ENCODE data around the gene TRAPPC2.

TRAPPC2 gene

DNA sequence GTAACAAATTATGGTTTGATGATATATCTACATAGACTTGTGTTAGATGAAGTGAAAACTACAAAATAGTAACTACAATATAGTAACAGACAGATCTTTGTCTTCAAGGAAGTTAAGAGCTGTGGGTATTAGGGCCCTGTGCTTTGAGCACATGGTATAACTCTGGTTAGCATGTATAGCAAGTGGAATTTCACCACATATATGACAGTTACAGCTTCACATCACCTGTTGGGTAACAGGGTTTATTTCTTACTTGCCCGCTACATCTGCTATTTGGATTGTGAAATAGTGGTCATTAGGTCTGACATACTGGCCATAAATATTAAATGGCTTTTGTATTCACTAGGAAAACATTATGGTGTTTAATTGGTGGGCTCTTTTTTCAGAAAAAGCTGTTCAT, 20.3 kb upstream of the TRAPPC2 start:
- no peak overlapping the region for H3K9ac ChIP-seq
- H3K4me3 ChIP-seq (IDR thresholded peaks at IDR 0.05; ENCODE audit: insufficient read depth, low read depth, low read length), result no peak overlapping the region
- H3K79me2 ChIP-seq (ENCODE audit: insufficient read depth, low read depth), result no peaks in the 10 kb centered on the region
- H3K27me3 ChIP-seq (ENCODE audit: insufficient read depth, low read depth), result no peaks in the 10 kb centered on the region
- no peak overlapping the region for H3K4me2 ChIP-seq
- no peaks in the 10 kb centered on the region for H3K36me3 ChIP-seq (ENCODE audit: insufficient read depth)
- H3K27ac ChIP-seq, result no peak overlapping the region
- no peaks in the 10 kb centered on the region for H4K20me1 ChIP-seq (ENCODE audit: insufficient read depth)
- TF ChIP-seq, protein P1, sequence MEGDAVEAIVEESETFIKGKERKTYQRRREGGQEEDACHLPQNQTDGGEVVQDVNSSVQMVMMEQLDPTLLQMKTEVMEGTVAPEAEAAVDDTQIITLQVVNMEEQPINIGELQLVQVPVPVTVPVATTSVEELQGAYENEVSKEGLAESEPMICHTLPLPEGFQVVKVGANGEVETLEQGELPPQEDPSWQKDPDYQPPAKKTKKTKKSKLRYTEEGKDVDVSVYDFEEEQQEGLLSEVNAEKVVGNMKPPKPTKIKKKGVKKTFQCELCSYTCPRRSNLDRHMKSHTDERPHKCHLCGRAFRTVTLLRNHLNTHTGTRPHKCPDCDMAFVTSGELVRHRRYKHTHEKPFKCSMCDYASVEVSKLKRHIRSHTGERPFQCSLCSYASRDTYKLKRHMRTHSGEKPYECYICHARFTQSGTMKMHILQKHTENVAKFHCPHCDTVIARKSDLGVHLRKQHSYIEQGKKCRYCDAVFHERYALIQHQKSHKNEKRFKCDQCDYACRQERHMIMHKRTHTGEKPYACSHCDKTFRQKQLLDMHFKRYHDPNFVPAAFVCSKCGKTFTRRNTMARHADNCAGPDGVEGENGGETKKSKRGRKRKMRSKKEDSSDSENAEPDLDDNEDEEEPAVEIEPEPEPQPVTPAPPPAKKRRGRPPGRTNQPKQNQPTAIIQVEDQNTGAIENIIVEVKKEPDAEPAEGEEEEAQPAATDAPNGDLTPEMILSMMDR (conservative IDR thresholded peaks at IDR 0.05; ENCODE audit: low read depth, low read length), result no peak
- H2AFZ ChIP-seq (ENCODE audit: low read depth), result no peak overlapping the region
- H3K4me1 ChIP-seq (ENCODE audit: low read depth, poor library complexity, severe bottlenecking), result peaks cover 49% of the 10 kb centered on the region

DNA sequence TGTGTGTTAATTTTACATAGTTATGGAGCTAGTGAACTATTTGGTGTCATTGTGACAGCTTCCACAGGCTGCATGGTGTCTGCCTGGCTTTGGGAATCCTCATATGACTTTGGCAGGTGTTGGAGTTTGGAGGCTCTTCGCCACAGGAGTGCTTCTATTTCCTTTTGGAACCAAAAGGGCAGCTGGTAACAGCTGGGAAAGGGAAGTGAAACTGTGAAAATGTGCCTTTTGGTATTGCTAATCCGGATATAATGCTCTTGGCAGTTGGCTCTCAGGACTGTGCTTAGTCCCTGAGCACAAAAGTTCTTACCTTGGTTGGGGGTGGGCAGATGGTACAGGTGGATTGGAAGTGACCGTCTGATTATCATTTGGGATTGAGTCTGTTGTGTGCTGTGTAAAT, 18.2 kb upstream of the TRAPPC2 start:
- H3K4me3 ChIP-seq (IDR thresholded peaks at IDR 0.05; ENCODE audit: insufficient read depth, low read depth, low read length), result no peak overlapping the region
- TF ChIP-seq, protein P1 (conservative IDR thresholded peaks at IDR 0.05; ENCODE audit: low read depth, low read length), result no peak
- H3K9ac ChIP-seq, result no peak overlapping the region
- H3K4me2 ChIP-seq, result no peak overlapping the region; the same call in 1 of the 2 replicates
- H2AFZ ChIP-seq (ENCODE audit: low read depth), result no peak overlapping the region
- H3K36me3 ChIP-seq (ENCODE audit: insufficient read depth), result no peaks in the 10 kb centered on the region
- H3K27me3 ChIP-seq (ENCODE audit: insufficient read depth, low read depth), result no peaks in the 10 kb centered on the region
- H3K79me2 ChIP-seq (ENCODE audit: insufficient read depth, low read depth), result no peaks in the 10 kb centered on the region
- H3K27ac ChIP-seq, result no peak overlapping the region
- no peaks in the 10 kb centered on the region for H4K20me1 ChIP-seq (ENCODE audit: insufficient read depth)
- peaks cover 38% of the 10 kb centered on the region for H3K4me1 ChIP-seq (ENCODE audit: low read depth, poor library complexity, severe bottlenecking)

DNA sequence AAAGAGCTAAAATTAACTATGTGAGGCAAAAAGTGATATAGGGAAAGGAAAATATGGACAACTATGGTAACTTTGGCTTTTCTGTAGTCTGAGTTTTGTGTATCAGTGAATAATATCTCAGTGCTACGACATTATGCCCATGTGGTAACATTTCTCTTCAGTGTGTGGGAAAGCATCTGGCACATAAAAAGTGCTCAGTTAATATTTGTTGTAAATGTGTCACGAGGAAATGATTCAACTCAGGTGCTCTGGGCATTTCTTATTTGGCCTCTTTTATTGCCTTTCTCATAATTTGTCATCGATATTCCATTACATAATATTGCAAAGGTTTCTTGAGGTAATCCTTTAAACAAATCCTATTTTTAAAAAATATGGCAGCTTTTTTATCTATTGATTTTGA, 17.7 kb upstream of the TRAPPC2 start:
- Histone ChIP-seq H3K36me3 (ENCODE audit: insufficient read depth) (no peaks in the 10 kb centered on the region), H3K79me2 (ENCODE audit: insufficient read depth, low read depth) (no peaks in the 10 kb centered on the region)

DNA sequence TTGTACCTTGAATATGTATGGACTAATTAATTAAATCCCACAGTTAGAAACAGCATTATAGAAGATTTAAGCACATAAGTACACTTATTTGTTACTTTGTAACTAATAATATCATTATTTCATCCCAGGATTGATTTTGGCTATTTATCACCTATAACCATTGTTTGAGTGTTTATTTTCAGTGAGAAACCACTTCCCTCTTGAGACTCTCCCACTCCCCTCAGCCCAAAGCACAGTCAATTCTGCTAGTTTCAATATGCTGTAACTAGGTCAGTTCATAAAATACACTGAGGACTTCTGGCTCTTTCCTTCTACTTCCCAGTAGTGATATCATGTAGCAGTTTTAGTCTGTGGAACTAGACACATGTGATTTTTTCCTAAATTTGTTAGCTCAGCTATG, 16.4 kb upstream of the TRAPPC2 start:
- H3K27me3 ChIP-seq (ENCODE audit: insufficient read depth, low read depth), result no peaks in the 10 kb centered on the region
- H4K20me1 ChIP-seq (ENCODE audit: insufficient read depth), result no peaks in the 10 kb centered on the region
- no peak overlapping the region for H3K4me3 ChIP-seq (IDR thresholded peaks at IDR 0.05; ENCODE audit: insufficient read depth, low read depth, low read length)
- no peak overlapping the region for H3K9ac ChIP-seq
- H3K79me2 ChIP-seq (ENCODE audit: insufficient read depth, low read depth), result no peaks in the 10 kb centered on the region
- peak overlapping the region; percentile 21; the same call in 1 of the 2 replicates for H3K27ac ChIP-seq
- no peak overlapping the region for H2AFZ ChIP-seq (ENCODE audit: low read depth)
- H3K36me3 ChIP-seq (ENCODE audit: insufficient read depth), result no peaks in the 10 kb centered on the region
- TF ChIP-seq, protein P1 (conservative IDR thresholded peaks at IDR 0.05; ENCODE audit: low read depth, low read length), result no peak
- peaks cover 47% of the 10 kb centered on the region for H3K4me1 ChIP-seq (ENCODE audit: low read depth, poor library complexity, severe bottlenecking)
- peak overlapping the region; percentile 27 for H3K4me2 ChIP-seq

More for the DNA sequence above, 17.7 kb upstream of the TRAPPC2 start:
- Histone ChIP-seq H3K27ac (no peak overlapping the region), H4K20me1 (ENCODE audit: insufficient read depth) (no peaks in the 10 kb centered on the region), H3K27me3 (ENCODE audit: insufficient read depth, low read depth) (no peaks in the 10 kb centered on the region), H2AFZ (ENCODE audit: low read depth) (no peak overlapping the region), H3K4me1 (ENCODE audit: low read depth, poor library complexity, severe bottlenecking) (peaks cover 43% of the 10 kb centered on the region), H3K4me3 (IDR thresholded peaks at IDR 0.05; ENCODE audit: insufficient read depth, low read depth, low read length) (no peak overlapping the region), H3K9ac (no peak overlapping the region), H3K4me2 (no peak overlapping the region)
- TF ChIP-seq, protein P1 (conservative IDR thresholded peaks at IDR 0.05; ENCODE audit: low read depth, low read length), result no peak

Measured in KMS-11 (cell line).